Measurements from ENCODE around the gene LYZL2.

- no peak for TF ChIP-seq POLR2AphosphoS5 (IDR thresholded peaks at IDR 0.05; ENCODE audit: borderline replicate concordance, low read depth, low read length)
- TF ChIP-seq EZH2 (IDR thresholded peaks at IDR 0.05): no peak
Measured at GRCh38 chr10:30675791-30676718, 46.5 kb upstream of the LYZL2 start.
